Cardiac muscle cell (in vitro differentiated cells and primary cell): Measurements from ENCODE around the gene ZNF652. TPM values are rescaled to one million over a fixed set of nuclear protein-coding genes. Genes with fewer than 3 reads are reported as not detected.
"Not testable (repeated sequence)": the region's sequence is repeated elsewhere in the genome, so short reads cannot be mapped to it uniquely, and the experiment has no call there.

Experiments
- DNase-seq, 2 donors: peaks; one replicate each; pipeline versions ENCODE4 v3.0.0 to v3.0.0-alpha.2; 2010 to 2017; ENCODE audit warnings: low read depth in 1 of 2, low spot score in 1 of 2
- H3K27ac ChIP-seq: fragments of 200-600 bp; sonication (generic); 2 replicates; pipeline ENCODE4 v1.5.1; 2016
- H3K27me3 ChIP-seq: fragments of 200-600 bp; sonication (generic); 2 replicates; pipeline ENCODE4 v1.6.0; 2016; ENCODE audit warnings: control low read depth
- H3K36me3 ChIP-seq: fragments of 200-600 bp; sonication (generic); 2 replicates; pipeline ENCODE4 v1.5.1; 2016; ENCODE audit warnings: control low read depth
- H3K4me1 ChIP-seq: fragments of 200-600 bp; sonication (generic); 2 replicates; pipeline ENCODE4 v1.8.1; 2017; ENCODE audit warnings: low read depth, mild to moderate bottlenecking, mixed run types
- H3K4me3 ChIP-seq: fragments of 200-600 bp; sonication (generic); 2 replicates; pipeline ENCODE4 v1.5.1; 2016; ENCODE audit warnings: mild to moderate bottlenecking
- H3K9me3 ChIP-seq: fragments of 200-600 bp; sonication (generic); 2 replicates; pipeline ENCODE4 v1.5.1; 2017; ENCODE audit warnings: low read depth, mild to moderate bottlenecking, control low read depth
- CTCF ChIP-seq: IDR thresholded peaks from 2 replicates; pipeline ENCODE4 v1.5.1; 2012; ENCODE audit warnings: low read depth, mild to moderate bottlenecking, low read length
- polyA plus RNA-seq: library from polyadenylated mRNA; unstranded; fragments of >200 nt; fragmentation: Nextera tagmentation; extraction: Ambion mirVana; gene quantifications from 2 replicates; pipeline ENCODE4 v1.2.1, GENCODE V29; 2016
- total RNA-seq: library from RNA; depleted of rRNA; stranded (reverse); fragments of >200 nt; gene quantifications from 2 replicates; pipeline ENCODE4 v1.2.3, GENCODE V29; 2016

ZNF652 gene
- total and polyA plus RNA-seq, 2 experiments from 2014 or later = 27.4 to 48.5 TPM

GRCh38 chr17:49269356-49269755 lies 92.7 kb downstream of the ZNF652 start:
- no peak overlapping the region for H3K4me3 ChIP-seq
- no peaks in the 10 kb centered on the region for H3K36me3 ChIP-seq
- no peak overlapping the region for H3K27ac ChIP-seq
- H3K27me3 ChIP-seq = no peaks in the 10 kb centered on the region
- no peaks in the 10 kb centered on the region for H3K9me3 ChIP-seq
- no peaks in the 10 kb centered on the region for H3K4me1 ChIP-seq
- TF ChIP-seq CTCF = no peak
- no peak for DNase-seq

- no peak for DNase-seq
- H3K9me3 ChIP-seq = no peaks in the 10 kb centered on the region
- no peaks in the 10 kb centered on the region for H3K36me3 ChIP-seq
- no peaks in the 10 kb centered on the region for H3K4me1 ChIP-seq
- no peak for TF ChIP-seq CTCF
- no peak overlapping the region for H3K27ac ChIP-seq
- no peak overlapping the region for H3K4me3 ChIP-seq
- H3K27me3 ChIP-seq = no peaks in the 10 kb centered on the region
Observed at GRCh38 chr17:49267912-49268311, 94.1 kb downstream of the ZNF652 start.

- H3K4me1 ChIP-seq = no peaks in the 10 kb centered on the region
- no peak overlapping the region for H3K4me3 ChIP-seq
- no peak for TF ChIP-seq CTCF
- peaks cover 4% of the 10 kb centered on the region for H3K27me3 ChIP-seq
- H3K27ac ChIP-seq = no peak overlapping the region
- H3K9me3 ChIP-seq = no peaks in the 10 kb centered on the region
- H3K36me3 ChIP-seq = no peaks in the 10 kb centered on the region
- DNase-seq = no peak
Observed at GRCh38 chr17:49266233-49266632, 95.8 kb downstream of the ZNF652 start.

GRCh38 chr17:49261540-49261939 lies 100.5 kb downstream of the ZNF652 start:
- not testable (repeated sequence) for H3K4me3 ChIP-seq, H3K9me3 ChIP-seq, H3K36me3 ChIP-seq, DNase-seq, H3K27ac ChIP-seq, H3K4me1 ChIP-seq
- peaks cover 13% of the 10 kb centered on the region for H3K27me3 ChIP-seq

- no peak for DNase-seq
- peak overlapping the region; percentile 31 for H3K4me3 ChIP-seq
- no peaks in the 10 kb centered on the region for H3K4me1 ChIP-seq
- TF ChIP-seq CTCF = no peak
- no peaks in the 10 kb centered on the region for H3K9me3 ChIP-seq
- H3K36me3 ChIP-seq = no peaks in the 10 kb centered on the region
- H3K27ac ChIP-seq = no peak overlapping the region
- peaks cover 13% of the 10 kb centered on the region for H3K27me3 ChIP-seq
Observed at GRCh38 chr17:49260817-49261291, 101.2 kb downstream of the ZNF652 start.

- H3K27me3 ChIP-seq = peaks cover 13% of the 10 kb centered on the region
- peak; percentile 65 to 86 for DNase-seq
- H3K27ac ChIP-seq = no peak overlapping the region
- no peaks in the 10 kb centered on the region for H3K9me3 ChIP-seq
- no peaks in the 10 kb centered on the region for H3K4me1 ChIP-seq
- no peaks in the 10 kb centered on the region for H3K36me3 ChIP-seq
- no peak for TF ChIP-seq CTCF
- peak overlapping the region; percentile 31 for H3K4me3 ChIP-seq
Observed at GRCh38 chr17:49260011-49260816, 101.8 kb downstream of the ZNF652 start.
